ENCODE measurements around the gene HAL. TPM values are rescaled to one million over a fixed set of nuclear protein-coding genes. Genes with fewer than 3 reads are reported as not detected.

HAL gene
- 2.1 and 3.8 TPM in 2 replicates for total RNA-seq (ENCODE audit: low replicate concordance)
- long read RNA-seq, partial matches to known transcripts, result 12 of 12 reads
- long read RNA-seq, other reads (novel, unspliced or antisense), result 0 of 12 reads

- peaks cover 8% of the 10 kb centered on the region for H3K36me3 Mint-ChIP-seq
Observed at GRCh38 chr12:95996034-95996658, at the start of gene HAL. Gene HAL (minus strand): TSS chr12:95996344. CDS start chr12:95995910, 434 bp downstream.

GRCh38 chr12:96045566-96045965 lies 49.4 kb upstream of the HAL start:
- no peaks in the 10 kb centered on the region for H3K9me3 Mint-ChIP-seq
- peaks cover 20% of the 10 kb centered on the region for H3K4me1 Mint-ChIP-seq (ENCODE audit: unreplicated experiment)
- no peak for DNase-seq (ENCODE audit: extremely low spot score, unreplicated experiment)
- peaks cover 3% of the 10 kb centered on the region for H3K27me3 Mint-ChIP-seq
- H3K4me3 Mint-ChIP-seq, result no peak overlapping the region
- no peaks in the 10 kb centered on the region for H3K36me3 Mint-ChIP-seq
- no peak for TF ChIP-seq CTCF (conservative IDR thresholded peaks at IDR 0.05)
- no peak overlapping the region for H3K27ac Mint-ChIP-seq

More at GRCh38 chr12:95996034-95996658, at the start of gene HAL:
- TF ChIP-seq CTCF (conservative IDR thresholded peaks at IDR 0.05), result no peak
- Mint-ChIP-seq H3K4me3 (no peak within 1 kb of the TSS), H3K27ac (peak within 1 kb of the TSS; percentile 1), H3K4me1 (ENCODE audit: unreplicated experiment) (no peaks in the 10 kb centered on the region), H3K9me3 (no peaks in the 10 kb centered on the region), H3K27me3 (peaks cover 8% of the 10 kb centered on the region)
- no peak for DNase-seq (ENCODE audit: extremely low spot score, unreplicated experiment)

GRCh38 chr12:96044943-96045290 lies 48.8 kb upstream of the HAL start:
- no peak overlapping the region for H3K27ac Mint-ChIP-seq
- no peaks in the 10 kb centered on the region for H3K36me3 Mint-ChIP-seq
- H3K27me3 Mint-ChIP-seq, result peaks cover 3% of the 10 kb centered on the region
- no peaks in the 10 kb centered on the region for H3K9me3 Mint-ChIP-seq
- peaks cover 20% of the 10 kb centered on the region for H3K4me1 Mint-ChIP-seq (ENCODE audit: unreplicated experiment)
- no peak for TF ChIP-seq CTCF (conservative IDR thresholded peaks at IDR 0.05)
- DNase-seq (ENCODE audit: extremely low spot score, unreplicated experiment), result no peak
- H3K4me3 Mint-ChIP-seq, result no peak overlapping the region

GRCh38 chr12:96044017-96044942 lies 48.1 kb upstream of the HAL start:
- peaks cover 20% of the 10 kb centered on the region for H3K4me1 Mint-ChIP-seq (ENCODE audit: unreplicated experiment)
- H3K9me3 Mint-ChIP-seq, result no peaks in the 10 kb centered on the region
- H3K36me3 Mint-ChIP-seq, result no peaks in the 10 kb centered on the region
- peaks cover 3% of the 10 kb centered on the region for H3K27me3 Mint-ChIP-seq
- H3K4me3 Mint-ChIP-seq, result no peak overlapping the region
- DNase-seq (ENCODE audit: extremely low spot score, unreplicated experiment), result no peak
- no peak overlapping the region for H3K27ac Mint-ChIP-seq
- TF ChIP-seq CTCF (conservative IDR thresholded peaks at IDR 0.05), result no peak

GRCh38 chr12:96041181-96041580 lies 45.0 kb upstream of the HAL start:
- H3K9me3 Mint-ChIP-seq, result no peaks in the 10 kb centered on the region
- no peak overlapping the region for H3K4me3 Mint-ChIP-seq
- no peaks in the 10 kb centered on the region for H3K4me1 Mint-ChIP-seq (ENCODE audit: unreplicated experiment)

More at GRCh38 chr12:96041181-96041580, 45.0 kb upstream of the HAL start:
- H3K27ac Mint-ChIP-seq, result no peak overlapping the region
- DNase-seq (ENCODE audit: extremely low spot score, unreplicated experiment), result no peak
- peaks cover 3% of the 10 kb centered on the region for H3K27me3 Mint-ChIP-seq
- TF ChIP-seq CTCF (conservative IDR thresholded peaks at IDR 0.05), result no peak
- H3K36me3 Mint-ChIP-seq, result no peaks in the 10 kb centered on the region
